HG03457 (cell line): ENCODE results near the gene DEDD.

ENCODE experiments used
- ATAC-seq: cut with Tn5 transposase; IDR thresholded peaks from one replicate; pipeline ENCODE4 v1.9.1; 2021; ENCODE audit warnings: moderate number of reproducible peaks; ENCODE audit not compliant: unreplicated experiment

DEDD gene

GRCh38 chr1:161164901-161165610, 32.6 kb upstream of the DEDD start:
- no peak for ATAC-seq

- no peak for ATAC-seq
These were observed 31.3 kb upstream of the DEDD start for GRCh38 chr1:161163793-161164192.

- ATAC-seq = no peak
These were observed 30.3 kb upstream of the DEDD start for GRCh38 chr1:161162806-161163205.

- no peak for ATAC-seq
These were observed 29.6 kb upstream of the DEDD start for GRCh38 chr1:161162052-161162451.

- ATAC-seq = no peak
These were observed 29.2 kb upstream of the DEDD start for GRCh38 chr1:161161652-161162051.

- ATAC-seq = no peak
These were observed 28.2 kb upstream of the DEDD start for GRCh38 chr1:161160671-161161145.

- ATAC-seq = no peak
These were observed 27.4 kb upstream of the DEDD start for GRCh38 chr1:161159913-161160243.

GRCh38 chr1:161159087-161159912, 26.8 kb upstream of the DEDD start, which contains the start of gene USP21:
TSS of gene USP21 (plus strand) at chr1:161159500. CDS start at chr1:161160641, 1,141 bp downstream.
- ATAC-seq = peak; percentile 44

- ATAC-seq = no peak
These were observed 26.0 kb upstream of the DEDD start for GRCh38 chr1:161158316-161159010.

GRCh38 chr1:161157867-161158266, 25.4 kb upstream of the DEDD start:
- ATAC-seq = no peak

GRCh38 chr1:161153682-161154337, 21.3 kb upstream of the DEDD start, which contains the start of gene UFC1:
TSS of gene UFC1 (plus strand) at chr1:161153978. CDS start at chr1:161153998, 20 bp downstream.
- peak; percentile 50 for ATAC-seq

- no peak for ATAC-seq
These were observed 20.7 kb upstream of the DEDD start for GRCh38 chr1:161153176-161153575.

- no peak for ATAC-seq
These were observed 13.4 kb upstream of the DEDD start for GRCh38 chr1:161145832-161146231.

GRCh38 chr1:161140755-161141400, 8.4 kb upstream of the DEDD start:
- ATAC-seq = no peak

GRCh38 chr1:161139766-161140165, 7.3 kb upstream of the DEDD start:
- no peak for ATAC-seq

GRCh38 chr1:161138431-161138830, 6.0 kb upstream of the DEDD start:
- no peak for ATAC-seq

- ATAC-seq = no peak
These were observed 5.4 kb upstream of the DEDD start for GRCh38 chr1:161137881-161138280.

GRCh38 chr1:161133220-161133740, 813 bp upstream of the DEDD start:
- ATAC-seq = no peak

GRCh38 chr1:161131523-161132409, 701 bp downstream of the DEDD start:
- no peak for ATAC-seq
